ENCODE measurements around the gene NSG1. TPM values are rescaled to one million over a fixed set of nuclear protein-coding genes. Genes with fewer than 3 reads are reported as not detected.
"Not testable (repeated sequence)": the region's sequence is repeated elsewhere in the genome, so short reads cannot be mapped to it uniquely, and the experiment has no call there.

Gene NSG1
- total RNA-seq, 1 donor from 2014 or later = 71.9 TPM

DNA sequence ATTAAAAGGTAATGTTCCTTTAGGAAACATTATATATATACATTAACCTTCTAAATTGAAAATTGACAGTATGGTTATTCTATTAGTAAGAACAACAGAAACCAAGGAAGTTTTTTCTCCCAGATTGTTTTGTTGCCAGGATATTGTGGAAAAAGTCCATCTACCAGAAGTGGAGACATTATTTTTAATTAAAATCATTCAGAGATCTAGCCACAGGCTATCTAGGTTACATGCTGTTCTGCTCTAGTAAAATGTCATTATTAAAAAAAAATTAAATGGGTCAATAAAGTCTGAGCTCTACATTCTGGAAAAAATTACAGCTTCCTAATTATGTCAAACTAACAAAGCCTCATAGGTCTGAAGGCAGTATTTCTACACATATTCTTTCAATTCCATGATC, 74.3 kb downstream of the NSG1 start:
- Mint-ChIP-seq H3K36me3 (peaks cover 36% of the 10 kb centered on the region), H3K4me1 (ENCODE audit: unreplicated experiment) (peaks cover 7% of the 10 kb centered on the region), H3K9me3 (peaks cover 3% of the 10 kb centered on the region), H3K4me3 (no peak overlapping the region), H3K27ac (no peak overlapping the region), H3K27me3 (no peaks in the 10 kb centered on the region)
- TF ChIP-seq, protein P1, sequence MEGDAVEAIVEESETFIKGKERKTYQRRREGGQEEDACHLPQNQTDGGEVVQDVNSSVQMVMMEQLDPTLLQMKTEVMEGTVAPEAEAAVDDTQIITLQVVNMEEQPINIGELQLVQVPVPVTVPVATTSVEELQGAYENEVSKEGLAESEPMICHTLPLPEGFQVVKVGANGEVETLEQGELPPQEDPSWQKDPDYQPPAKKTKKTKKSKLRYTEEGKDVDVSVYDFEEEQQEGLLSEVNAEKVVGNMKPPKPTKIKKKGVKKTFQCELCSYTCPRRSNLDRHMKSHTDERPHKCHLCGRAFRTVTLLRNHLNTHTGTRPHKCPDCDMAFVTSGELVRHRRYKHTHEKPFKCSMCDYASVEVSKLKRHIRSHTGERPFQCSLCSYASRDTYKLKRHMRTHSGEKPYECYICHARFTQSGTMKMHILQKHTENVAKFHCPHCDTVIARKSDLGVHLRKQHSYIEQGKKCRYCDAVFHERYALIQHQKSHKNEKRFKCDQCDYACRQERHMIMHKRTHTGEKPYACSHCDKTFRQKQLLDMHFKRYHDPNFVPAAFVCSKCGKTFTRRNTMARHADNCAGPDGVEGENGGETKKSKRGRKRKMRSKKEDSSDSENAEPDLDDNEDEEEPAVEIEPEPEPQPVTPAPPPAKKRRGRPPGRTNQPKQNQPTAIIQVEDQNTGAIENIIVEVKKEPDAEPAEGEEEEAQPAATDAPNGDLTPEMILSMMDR (conservative IDR thresholded peaks at IDR 0.05) = no peak
- no peak for DNase-seq (ENCODE audit: extremely low spot score, unreplicated experiment)

DNA sequence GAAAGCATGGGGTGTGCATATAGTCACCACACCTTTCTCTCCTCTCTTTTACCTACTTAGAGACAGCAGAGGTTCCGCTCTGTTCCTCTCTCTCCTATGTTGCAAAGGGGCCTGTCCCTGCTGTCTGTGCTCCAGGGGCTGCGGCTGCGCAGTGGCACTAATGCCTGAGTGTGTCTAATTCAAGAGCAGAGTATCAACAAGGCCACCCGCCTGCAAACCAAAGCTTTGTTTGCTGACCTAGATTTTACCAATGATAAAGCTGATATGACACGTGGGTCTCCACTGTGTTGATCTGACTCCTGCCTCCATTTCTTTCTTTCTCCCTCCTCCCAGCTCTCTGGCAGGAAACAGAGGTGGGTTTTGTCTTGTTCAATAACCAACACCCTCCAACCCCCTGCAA, 74.9 kb downstream of the NSG1 start:
- H3K27me3 Mint-ChIP-seq = no peaks in the 10 kb centered on the region
- no peak for DNase-seq (ENCODE audit: extremely low spot score, unreplicated experiment)
- peaks cover 7% of the 10 kb centered on the region for H3K9me3 Mint-ChIP-seq
- no peak overlapping the region for H3K4me3 Mint-ChIP-seq
- H3K27ac Mint-ChIP-seq = peak overlapping the region; percentile 8
- peaks cover 7% of the 10 kb centered on the region for H3K4me1 Mint-ChIP-seq (ENCODE audit: unreplicated experiment)
- H3K36me3 Mint-ChIP-seq = peaks cover 39% of the 10 kb centered on the region
- TF ChIP-seq, protein P1 (conservative IDR thresholded peaks at IDR 0.05) = no peak

DNA sequence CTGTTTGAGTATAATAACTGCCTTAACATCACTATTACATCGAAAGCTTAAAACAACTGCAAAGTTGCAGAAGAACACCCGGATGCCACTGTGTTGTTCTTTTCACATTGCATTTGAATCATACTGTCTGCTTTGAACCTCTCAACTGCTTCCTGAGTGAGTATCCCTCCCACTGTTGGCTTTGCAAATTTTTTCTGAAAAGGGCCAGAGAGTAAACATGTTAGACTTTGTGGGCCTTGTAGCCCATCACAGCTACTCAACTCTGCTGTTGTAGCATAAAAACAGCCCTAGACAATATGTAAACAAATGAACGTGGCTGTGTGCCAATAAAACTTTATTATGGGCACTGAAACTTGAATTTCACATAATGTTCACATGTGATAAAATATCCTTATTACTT, 76.1 kb downstream of the NSG1 start:
- H3K27ac Mint-ChIP-seq = no peak overlapping the region
- H3K4me1 Mint-ChIP-seq (ENCODE audit: unreplicated experiment) = peaks cover 7% of the 10 kb centered on the region
- H3K27me3 Mint-ChIP-seq = no peaks in the 10 kb centered on the region
- DNase-seq (ENCODE audit: extremely low spot score, unreplicated experiment) = no peak
- no peak overlapping the region for H3K4me3 Mint-ChIP-seq
- TF ChIP-seq, protein P1 (conservative IDR thresholded peaks at IDR 0.05) = no peak
- peaks cover 50% of the 10 kb centered on the region for H3K36me3 Mint-ChIP-seq
- peaks cover 7% of the 10 kb centered on the region for H3K9me3 Mint-ChIP-seq

DNA sequence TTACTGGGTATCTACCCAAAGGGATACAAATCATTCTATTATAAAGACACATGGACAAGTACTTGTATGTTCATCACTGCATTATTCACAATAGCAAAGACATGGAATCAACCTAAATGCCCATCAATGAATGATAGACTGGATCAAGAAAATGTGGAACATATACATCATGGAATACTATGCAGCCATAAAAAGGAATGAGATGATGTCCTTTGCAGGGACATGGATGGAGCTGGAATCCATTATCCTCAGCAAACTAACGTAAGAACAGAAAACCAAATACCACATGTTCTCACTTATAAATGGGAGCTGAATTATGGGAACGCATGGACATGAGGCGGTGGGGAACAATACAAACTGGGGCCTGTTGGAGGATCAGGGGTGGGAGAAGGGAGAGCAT, 78.3 kb downstream of the NSG1 start:
- DNase-seq (ENCODE audit: extremely low spot score, unreplicated experiment); H3K27ac Mint-ChIP-seq; H3K4me3 Mint-ChIP-seq; H3K4me1 Mint-ChIP-seq (ENCODE audit: unreplicated experiment); H3K9me3 Mint-ChIP-seq; H3K27me3 Mint-ChIP-seq: not testable (repeated sequence)
- H3K36me3 Mint-ChIP-seq = peaks cover 54% of the 10 kb centered on the region

Other genes with a start within 250 kb of the NSG1 start
- gene OTOP1, start 160.2 kb upstream of the NSG1 start, total RNA-seq (ENCODE audit: low replicate concordance) = not detected in 2 replicates
- 20.1 and 21.8 TPM in 2 replicates for gene TMEM128, start 138.9 kb upstream of the NSG1 start, total RNA-seq (ENCODE audit: low replicate concordance)
- gene LYAR, start 96.9 kb upstream of the NSG1 start, total RNA-seq (ENCODE audit: low replicate concordance) = 12.4 and 18.6 TPM in 2 replicates
- 7.8 and 9.7 TPM in 2 replicates for gene ZBTB49, start 96.9 kb upstream of the NSG1 start, total RNA-seq (ENCODE audit: low replicate concordance)
- gene STX18, start 154.9 kb downstream of the NSG1 start, total RNA-seq (ENCODE audit: low replicate concordance) = 28.6 and 36.7 TPM in 2 replicates